HFF-Myc (cell line): ENCODE results near the gene SLIT3.

Experiments
- DNase-seq: peaks from one replicate; pipeline ENCODE4 v3.0.0-alpha.2; 2011; ENCODE audit warnings: low read depth; ENCODE audit errors: extremely low read depth
- H3K4me3 ChIP-seq: replicated peaks from 2 replicates; pipeline ENCODE4 v1.5.1; 2011; ENCODE audit warnings: low read depth, mild to moderate bottlenecking, control low read depth, low read length
- TF ChIP-seq, protein P1 (sequence below): IDR thresholded peaks from 2 replicates; pipeline ENCODE4 v1.5.1; 2012; ENCODE audit warnings: mild to moderate bottlenecking, low read depth, low read length, control low read depth; ENCODE audit errors: missing control alignments

SLIT3 gene

DNA sequence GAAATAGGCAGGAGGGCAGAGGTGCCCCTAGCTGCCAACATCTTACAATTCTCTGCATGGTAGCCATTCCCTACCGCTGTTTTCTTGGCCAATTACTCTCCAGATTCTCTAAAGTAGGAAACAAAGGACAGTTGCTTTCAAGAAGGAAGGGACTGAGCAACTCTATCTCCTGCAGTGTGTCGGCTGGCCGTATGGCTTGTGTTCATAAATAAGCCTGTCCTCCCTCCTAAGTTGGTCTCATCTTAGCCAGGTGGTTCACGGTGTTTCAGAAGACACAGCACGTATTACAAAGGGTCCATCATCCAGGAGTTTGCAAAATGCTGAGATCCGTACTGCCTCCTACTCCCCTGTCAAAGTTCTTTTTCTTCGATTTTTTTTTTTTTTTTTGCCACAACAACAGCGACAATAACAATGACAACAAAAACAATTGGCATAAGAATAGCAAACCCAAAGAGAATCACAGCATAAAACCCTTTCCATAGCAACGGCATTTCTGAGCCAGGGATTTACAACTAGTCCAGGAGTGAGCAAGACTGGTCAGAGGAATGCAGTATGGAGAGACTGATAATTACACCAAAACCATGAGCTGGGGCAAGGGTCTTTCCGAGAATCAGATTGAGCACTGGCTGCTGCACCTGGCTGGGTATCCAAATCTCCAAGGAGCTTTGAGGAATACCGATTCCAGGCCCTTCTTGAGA lies 212.8 kb downstream of the SLIT3 start:
- no peak for DNase-seq
- no peak overlapping the region for H3K4me3 ChIP-seq
- TF ChIP-seq, protein P1, sequence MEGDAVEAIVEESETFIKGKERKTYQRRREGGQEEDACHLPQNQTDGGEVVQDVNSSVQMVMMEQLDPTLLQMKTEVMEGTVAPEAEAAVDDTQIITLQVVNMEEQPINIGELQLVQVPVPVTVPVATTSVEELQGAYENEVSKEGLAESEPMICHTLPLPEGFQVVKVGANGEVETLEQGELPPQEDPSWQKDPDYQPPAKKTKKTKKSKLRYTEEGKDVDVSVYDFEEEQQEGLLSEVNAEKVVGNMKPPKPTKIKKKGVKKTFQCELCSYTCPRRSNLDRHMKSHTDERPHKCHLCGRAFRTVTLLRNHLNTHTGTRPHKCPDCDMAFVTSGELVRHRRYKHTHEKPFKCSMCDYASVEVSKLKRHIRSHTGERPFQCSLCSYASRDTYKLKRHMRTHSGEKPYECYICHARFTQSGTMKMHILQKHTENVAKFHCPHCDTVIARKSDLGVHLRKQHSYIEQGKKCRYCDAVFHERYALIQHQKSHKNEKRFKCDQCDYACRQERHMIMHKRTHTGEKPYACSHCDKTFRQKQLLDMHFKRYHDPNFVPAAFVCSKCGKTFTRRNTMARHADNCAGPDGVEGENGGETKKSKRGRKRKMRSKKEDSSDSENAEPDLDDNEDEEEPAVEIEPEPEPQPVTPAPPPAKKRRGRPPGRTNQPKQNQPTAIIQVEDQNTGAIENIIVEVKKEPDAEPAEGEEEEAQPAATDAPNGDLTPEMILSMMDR = no peak

DNA sequence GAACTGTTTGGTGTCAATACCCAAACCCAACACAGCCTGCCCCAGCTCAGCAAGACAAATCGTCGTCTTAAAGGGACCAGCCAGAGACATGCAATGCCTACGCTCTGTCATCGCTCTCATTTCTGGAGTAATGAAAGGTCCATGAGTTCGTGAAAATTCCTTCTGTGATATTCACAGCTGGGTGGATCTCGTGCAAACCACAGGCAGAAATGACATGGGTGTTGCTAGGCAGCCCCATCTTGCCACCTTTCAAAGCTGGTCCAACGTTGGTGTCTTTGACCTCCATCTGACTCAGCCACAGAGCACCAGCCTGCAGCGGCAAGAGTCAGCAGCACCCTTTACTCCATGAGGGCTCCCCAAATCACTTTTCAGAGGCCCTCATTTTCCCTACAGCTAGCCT lies 215.3 kb downstream of the SLIT3 start:
- no peak for DNase-seq
- TF ChIP-seq, protein P1 = no peak
- H3K4me3 ChIP-seq = no peak overlapping the region

DNA sequence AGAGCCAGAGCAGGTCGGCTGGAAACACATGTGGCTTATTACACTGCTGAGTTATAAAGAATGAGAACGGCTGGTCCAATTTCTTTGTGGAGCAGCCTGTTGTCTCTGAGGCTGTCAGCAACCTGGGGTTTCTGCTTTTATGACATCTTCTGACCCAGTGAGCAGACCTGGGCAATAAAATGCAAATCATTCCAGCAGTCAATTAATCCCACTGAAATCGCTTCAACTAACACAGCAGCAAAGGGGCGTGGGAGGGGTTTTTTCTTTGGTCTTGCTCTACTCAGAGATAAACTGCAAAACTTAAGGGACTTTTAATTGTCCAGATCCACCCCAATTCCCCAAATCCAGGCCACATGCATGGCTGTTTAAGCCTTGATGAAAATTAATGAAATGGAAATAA lies 215.7 kb downstream of the SLIT3 start:
- TF ChIP-seq, protein P1 = no peak
- no peak for DNase-seq
- H3K4me3 ChIP-seq = no peak overlapping the region

DNA sequence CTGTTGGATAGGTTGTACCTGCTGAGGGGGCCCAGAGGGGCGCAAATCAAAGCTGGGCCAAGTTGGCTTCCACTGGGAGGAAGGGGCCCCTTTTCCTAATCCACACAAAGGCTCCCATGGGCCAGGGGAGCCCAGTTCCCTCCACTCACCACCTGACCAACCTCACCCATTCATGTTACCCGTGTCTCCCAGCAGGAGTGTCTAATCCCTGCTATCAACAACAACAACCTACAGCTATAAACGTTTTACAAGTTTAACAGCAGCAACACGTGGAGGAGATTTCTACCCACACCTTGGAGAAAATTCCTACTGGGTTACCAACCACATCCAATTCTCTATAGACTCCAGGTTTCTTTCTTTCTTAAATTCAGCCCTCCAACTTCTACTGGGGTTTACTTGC lies 216.2 kb downstream of the SLIT3 start:
- H3K4me3 ChIP-seq = no peak overlapping the region
- TF ChIP-seq, protein P1 = no peak
- DNase-seq = no peak

DNA sequence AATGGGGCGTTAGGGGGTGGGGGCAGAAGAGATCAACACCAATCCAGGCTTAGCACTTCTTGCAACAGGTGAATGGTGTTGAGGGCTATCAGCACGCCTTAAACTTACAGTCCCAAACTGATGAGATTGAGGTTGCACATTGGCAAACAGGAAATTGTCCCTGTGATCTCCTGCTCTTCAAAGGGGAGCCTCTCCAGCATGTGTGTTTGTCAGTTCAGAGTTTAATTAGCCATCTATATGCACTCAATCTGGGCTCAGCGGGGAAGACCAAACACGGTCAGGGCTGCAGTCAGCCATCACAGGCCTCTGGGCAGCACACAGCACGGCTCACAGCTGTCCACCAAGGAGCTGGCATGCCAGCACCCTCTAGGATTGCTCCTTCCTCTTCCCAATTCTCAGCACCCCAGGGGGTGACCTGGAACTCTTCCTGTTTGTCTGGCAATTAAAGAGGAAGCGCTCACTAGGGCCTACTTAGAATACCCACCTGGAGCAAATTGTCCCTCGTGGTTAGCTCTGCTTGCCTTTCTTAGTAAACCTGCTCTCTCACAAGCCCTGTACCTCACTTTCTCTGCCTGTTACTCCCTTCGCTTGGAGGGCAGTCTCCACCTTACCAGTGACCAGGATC lies 217.4 kb downstream of the SLIT3 start:
- no peak overlapping the region for H3K4me3 ChIP-seq
- DNase-seq = no peak
- TF ChIP-seq, protein P1 = no peak

DNA sequence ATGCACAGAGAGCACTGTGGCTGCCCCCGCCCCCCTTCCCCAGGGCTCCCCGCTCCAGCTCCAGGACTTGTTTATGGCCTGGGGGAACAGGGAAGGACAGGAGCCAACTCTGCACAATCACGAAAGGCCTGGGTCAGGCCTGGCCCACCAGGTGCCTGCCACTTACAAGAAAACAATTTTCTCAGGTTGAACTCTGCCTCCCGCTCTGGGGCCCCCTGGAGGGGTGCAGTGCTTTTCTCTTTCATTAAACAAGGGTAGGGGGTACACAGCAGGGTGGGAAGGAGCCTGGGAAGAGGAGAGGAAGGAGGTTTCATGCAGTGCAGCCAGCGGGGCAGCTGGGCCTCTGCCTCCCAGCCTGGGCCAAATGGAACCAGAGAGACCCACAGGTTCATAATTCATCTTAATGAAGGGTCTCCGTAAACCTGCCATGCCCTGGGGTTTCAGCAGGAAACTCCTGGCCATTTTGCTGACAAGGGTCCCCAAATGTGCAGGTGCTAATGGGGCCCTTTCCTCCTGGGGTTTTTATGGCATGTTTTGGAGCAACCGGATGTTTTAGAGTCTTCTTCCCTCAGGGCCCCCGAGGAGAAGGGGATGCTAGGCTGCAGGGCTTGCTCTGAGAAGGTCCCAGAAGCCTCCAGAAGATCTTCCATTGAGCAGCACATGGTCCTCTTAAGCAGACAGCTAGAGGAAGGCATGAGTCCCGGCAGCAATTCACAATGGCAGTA lies 219.8 kb downstream of the SLIT3 start:
- no peak for DNase-seq
- TF ChIP-seq, protein P1 = no peak
- no peak overlapping the region for H3K4me3 ChIP-seq
